Stimulated activated CD4-positive, alpha-beta T cell treated with anti-CD3 and anti-CD28 coated beads, Interleukin-12 subunit alpha, Interleukin-12 subunit beta, amount 100 ng/mL, for 4 hours (primary cell): ENCODE results near the gene PEMT.
A peak's percentile ranks its signal among the peaks of the same experiment; 100 is the strongest.
"Not testable (repeated sequence)": the region's sequence is repeated elsewhere in the genome, so short reads cannot be mapped to it uniquely, and the experiment has no call there.

Experiments used
- DNase-seq: peaks from one replicate; pipeline ENCODE4 v3.0.0-alpha.2; 2020

PEMT gene

GRCh38 chr17:17498606-17499301 is 92.8 kb downstream of the PEMT start:
- no peak for DNase-seq

GRCh38 chr17:17497845-17498520 is 93.5 kb downstream of the PEMT start:
- DNase-seq, result no peak

GRCh38 chr17:17497065-17497844 is 94.3 kb downstream of the PEMT start:
- DNase-seq, result peak; percentile 8

GRCh38 chr17:17496189-17497064 is 95.1 kb downstream of the PEMT start, which contains the start of gene RASD1:
Gene RASD1 (minus strand): TSS chr17:17496395. CDS start chr17:17496181, 214 bp downstream.
- DNase-seq, result peak; percentile 77

- peak; percentile 21 for DNase-seq
These were observed 95.8 kb downstream of the PEMT start for GRCh38 chr17:17495536-17496188.

- peak; percentile 11 for DNase-seq
These were observed 96.5 kb downstream of the PEMT start for GRCh38 chr17:17494870-17495535.

- no peak for DNase-seq
These were observed 97.0 kb downstream of the PEMT start for GRCh38 chr17:17494499-17494869.

- no peak for DNase-seq
These were observed 97.5 kb downstream of the PEMT start for GRCh38 chr17:17493986-17494466.

GRCh38 chr17:17493249-17493985 is 98.1 kb downstream of the PEMT start:
- DNase-seq, result no peak

GRCh38 chr17:17492571-17492970 is 98.9 kb downstream of the PEMT start:
- DNase-seq, result no peak

GRCh38 chr17:17492085-17492484 is 99.4 kb downstream of the PEMT start:
- no peak for DNase-seq

- DNase-seq, result no peak
These were observed 99.9 kb downstream of the PEMT start for GRCh38 chr17:17491546-17491988.

GRCh38 chr17:17491031-17491471 is 100.5 kb downstream of the PEMT start:
- no peak for DNase-seq

GRCh38 chr17:17487998-17488397 is 103.5 kb downstream of the PEMT start:
- no peak for DNase-seq

GRCh38 chr17:17486416-17486815 is 105.1 kb downstream of the PEMT start:
- not testable (repeated sequence) for DNase-seq

- DNase-seq, result no peak
These were observed 106.1 kb downstream of the PEMT start for GRCh38 chr17:17485420-17485819.

- DNase-seq, result peak; percentile 20
These were observed 107.0 kb downstream of the PEMT start for GRCh38 chr17:17484451-17484899.

- DNase-seq, result no peak
These were observed 109.6 kb downstream of the PEMT start for GRCh38 chr17:17481860-17482259.

GRCh38 chr17:17480593-17481148 is 110.8 kb downstream of the PEMT start:
- no peak for DNase-seq

- DNase-seq, result no peak
These were observed 112.3 kb downstream of the PEMT start for GRCh38 chr17:17479209-17479608.
